Activated CD8-positive, alpha-beta memory T cell treated with anti-CD3 and anti-CD28 coated beads, Interleukin-2, amount 50 U/mL, for 48 hours (primary cell): ENCODE data around the gene BBOX1.

Experiments used
- DNase-seq: peaks from one replicate; pipeline ENCODE4 v3.0.0-alpha.2; 2020

The BBOX1 gene

DNA sequence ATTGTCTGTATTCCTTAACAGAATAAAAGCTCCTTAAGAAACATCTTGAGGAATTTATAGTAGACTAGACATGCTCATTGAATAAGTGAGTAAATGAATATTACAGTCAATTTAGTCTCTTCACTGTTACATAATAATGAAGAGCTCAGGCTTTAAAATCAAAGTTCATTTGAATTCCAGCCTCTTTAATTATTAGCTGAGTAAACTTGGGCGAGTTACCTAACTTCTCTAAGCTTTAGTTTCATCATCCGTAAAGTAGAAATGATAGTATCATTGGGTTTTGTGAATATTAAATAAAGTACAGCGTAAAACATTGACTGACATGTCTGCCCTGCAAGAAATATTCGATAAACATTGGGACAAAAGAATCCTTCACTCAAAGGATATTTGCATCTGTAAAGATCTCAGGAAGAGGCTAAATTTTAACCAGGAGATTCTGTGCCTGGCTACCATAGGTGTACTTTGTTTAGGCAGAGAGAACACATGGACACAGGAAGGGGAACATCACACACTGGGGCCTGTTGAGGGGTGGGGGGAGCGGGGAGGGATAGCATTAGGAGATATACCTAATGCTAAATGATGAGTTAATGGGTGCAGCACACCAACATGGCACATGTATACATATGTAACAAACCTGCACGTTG lies 15.2 kb upstream of the BBOX1 start:
- DNase-seq, result no peak

DNA sequence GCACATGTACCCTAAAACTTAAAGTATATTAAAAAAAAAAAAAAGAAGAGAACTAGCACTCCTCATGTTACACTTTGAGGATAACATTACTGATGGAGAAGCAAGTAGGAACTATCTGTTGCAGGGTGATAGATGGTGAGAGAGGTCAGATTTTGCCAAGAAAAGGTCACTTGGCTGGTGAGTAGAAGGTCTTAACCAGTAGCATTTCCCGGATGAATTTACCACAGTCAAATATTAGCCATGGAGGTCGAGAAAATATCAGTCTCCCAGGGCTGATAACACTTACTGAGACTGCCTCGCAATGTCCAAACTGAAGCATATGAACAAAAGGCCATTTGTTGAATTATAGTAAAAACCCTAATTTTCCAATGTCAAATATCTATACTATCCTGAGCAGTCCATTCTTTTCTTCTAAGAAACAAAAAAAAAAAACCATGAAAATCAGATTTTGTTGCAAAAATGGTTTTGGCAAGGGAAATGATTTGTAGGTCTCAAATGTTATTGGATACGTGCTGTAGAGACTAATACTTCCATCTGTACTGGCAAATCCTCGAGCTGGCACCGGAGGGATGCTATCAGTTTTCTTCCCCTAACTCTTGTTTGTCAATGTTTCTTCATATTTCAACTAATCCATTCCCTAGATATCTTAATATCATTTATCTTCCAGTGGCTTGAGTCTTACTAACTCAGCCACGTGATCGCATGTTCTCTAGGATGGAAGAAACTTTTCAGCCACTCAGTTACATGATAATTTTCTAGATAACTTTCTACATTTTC lies 14.5 kb upstream of the BBOX1 start:
- no peak for DNase-seq

DNA sequence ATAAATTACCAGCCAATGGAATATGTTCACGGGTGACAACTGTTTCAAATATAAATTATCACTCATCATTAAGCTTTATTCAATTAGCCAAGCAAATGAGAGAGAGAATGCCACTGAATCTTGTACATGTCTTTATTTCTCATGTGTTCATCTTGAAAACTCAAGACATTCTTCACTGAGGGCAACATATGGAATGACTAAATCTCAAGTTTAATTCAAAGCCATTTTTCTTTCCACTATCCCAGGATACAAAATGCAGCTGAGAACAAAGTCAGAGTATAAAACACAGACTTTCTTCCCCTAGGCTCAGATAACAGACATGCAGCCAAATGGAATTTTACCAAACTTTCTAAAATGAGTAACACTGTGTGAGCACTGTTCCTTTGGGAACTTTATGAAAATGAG lies 12.1 kb upstream of the BBOX1 start:
- no peak for DNase-seq

DNA sequence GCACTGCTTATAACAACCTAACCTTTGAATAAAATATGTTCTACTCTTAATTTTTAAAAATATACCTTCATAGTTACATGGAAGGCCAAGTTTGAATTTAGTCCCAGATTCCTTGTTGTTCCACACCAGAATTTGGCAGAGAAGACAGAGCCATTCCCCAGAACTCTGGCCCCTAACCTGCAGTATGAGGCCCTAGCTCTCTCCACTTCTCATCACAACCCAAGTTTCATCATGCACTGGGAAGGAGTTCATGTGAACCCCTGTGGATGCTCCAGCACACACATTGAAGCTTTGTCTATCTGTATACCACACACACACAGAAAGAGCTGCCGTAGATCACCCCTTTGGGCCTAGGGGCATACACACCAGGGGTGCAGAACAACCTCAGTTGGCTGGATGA lies 10.6 kb upstream of the BBOX1 start:
- no peak for DNase-seq

DNA sequence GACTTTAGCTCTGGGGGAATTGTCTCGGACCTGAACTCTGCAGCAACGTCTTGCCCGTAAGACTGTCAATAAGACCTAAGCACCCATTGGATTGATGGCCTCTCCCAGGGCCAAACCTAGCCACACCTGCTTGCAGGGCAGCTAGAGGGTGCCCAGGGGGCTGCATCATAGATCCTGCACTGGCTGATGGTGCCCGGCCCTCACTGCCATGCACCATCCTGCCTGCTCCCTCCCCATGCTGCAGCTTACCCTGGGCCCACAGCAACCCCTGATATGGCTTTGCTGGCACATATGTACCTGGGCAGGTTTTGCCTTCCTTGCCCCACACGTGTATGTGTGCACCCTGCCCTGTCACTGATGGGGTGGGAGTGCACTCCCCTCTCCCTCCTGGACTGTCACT lies 8.9 kb upstream of the BBOX1 start:
- no peak for DNase-seq

DNA sequence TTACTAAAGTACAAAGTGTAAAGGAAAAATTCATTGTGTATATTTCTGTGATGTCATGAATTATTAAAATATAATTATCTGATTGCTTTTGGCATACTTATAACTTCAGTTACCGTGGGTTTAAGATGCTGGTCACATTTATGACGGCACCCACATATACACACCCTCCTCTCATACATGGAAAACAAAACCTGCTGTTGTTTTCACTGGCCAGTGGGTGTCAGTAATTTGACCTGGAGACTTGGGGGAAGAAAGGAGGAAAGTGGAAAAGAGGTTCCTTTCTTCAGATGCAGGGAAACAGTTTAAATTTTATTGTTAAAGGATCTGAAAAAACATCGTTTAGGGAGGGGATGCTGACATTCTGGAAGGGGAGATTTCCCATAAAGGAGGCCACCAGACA lies 742 bp upstream of the BBOX1 start:
- no peak for DNase-seq

DNA sequence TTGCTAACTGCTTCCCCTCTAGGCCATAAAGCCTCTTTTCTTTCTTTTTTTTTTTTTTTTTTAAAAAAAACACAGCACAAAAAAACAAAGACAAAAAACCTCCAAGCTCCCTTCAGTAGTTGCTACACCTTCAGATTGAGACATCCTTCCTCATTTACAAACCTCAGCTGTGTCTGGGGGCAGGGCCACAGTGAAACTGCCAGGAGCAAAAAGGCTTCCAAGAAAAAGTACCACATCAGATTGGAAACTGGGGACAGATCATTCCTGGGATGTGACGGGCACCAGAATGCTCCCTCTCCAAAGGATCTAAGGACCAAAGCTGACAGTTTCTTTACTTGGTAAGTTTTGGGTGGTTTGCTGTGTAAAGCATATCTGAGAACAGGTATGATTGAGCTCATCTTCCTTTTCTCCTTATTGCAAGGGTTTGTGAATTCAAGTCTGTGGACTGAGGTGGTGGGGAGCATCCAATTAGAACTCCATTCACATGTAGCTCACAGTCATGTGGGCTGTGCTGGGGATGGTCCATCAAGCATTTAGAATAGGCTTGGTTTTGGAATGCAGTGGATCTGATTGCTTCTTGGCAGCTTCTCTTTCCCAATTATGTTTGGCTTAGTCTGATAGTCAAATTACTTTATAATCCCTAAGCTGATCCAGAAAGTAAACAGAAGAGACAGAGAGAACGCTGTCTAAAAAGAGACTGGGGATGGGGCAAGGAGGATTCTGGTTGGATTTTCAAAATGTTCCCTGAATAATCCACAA lies 705 bp downstream of the BBOX1 start:
- no peak for DNase-seq

DNA sequence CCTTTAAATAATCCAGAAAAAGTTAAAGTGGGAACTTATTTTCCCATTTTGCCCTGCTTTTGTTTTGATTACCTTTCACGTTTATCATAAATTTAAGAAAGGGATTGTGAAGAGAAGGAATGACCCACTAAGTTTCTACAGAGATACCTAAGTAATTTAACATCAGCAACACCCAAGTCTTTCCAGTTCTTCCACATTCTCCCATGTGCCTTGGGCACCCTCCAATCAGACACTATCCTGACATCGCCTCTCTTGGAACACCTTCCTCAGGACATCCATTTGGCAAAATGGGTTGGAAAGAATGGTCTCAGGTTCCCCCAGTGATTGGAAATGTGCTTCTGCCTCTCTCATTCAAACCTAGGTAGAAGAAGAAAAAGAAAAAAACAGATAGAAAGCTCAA lies 6.3 kb downstream of the BBOX1 start:
- DNase-seq, result no peak

DNA sequence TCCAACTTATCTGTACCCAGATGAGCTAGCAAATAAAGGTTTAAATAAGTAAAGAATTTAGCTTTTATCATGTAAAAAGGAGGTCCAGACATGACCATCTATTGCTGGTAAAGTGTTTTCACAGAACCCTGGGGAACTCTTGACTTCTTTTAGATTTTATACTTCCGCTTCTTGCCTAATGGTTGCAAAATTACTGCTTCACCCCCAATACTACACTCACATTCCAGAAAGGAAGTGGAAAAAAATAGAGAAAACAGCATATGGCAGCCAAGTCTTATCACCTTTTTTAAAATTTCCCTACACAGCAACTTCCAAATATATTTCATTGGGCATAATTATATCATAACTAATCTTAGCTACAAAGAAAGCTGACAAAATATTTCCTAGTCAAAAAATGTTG lies 12.1 kb downstream of the BBOX1 start:
- no peak for DNase-seq

DNA sequence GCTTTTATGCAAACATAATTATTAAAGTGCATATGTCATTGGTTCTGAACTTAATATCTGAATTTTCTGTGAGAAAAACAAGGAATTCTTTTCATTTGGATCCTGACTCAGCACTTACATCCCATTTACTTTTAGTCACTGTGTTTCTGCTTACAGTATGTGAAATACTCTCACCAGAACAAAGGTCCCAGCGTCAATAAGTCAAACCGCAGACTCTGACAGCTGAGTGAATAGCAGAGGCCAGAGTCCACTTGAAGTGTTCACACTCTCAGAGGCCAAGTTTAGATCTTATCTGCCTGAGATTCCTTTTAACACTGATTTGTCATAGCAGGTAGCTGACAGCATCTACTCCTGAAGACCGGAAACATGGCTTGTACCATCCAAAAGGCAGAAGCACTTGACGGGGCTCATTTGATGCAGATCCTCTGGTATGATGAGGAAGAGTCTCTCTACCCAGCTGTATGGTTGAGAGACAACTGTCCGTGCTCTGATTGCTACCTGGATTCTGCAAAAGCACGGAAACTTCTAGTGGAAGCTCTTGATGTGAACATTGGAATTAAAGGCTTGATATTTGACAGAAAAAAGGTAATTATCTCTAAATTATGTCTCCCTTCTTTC lies 14.6 kb downstream of the BBOX1 start:
- no peak for DNase-seq

DNA sequence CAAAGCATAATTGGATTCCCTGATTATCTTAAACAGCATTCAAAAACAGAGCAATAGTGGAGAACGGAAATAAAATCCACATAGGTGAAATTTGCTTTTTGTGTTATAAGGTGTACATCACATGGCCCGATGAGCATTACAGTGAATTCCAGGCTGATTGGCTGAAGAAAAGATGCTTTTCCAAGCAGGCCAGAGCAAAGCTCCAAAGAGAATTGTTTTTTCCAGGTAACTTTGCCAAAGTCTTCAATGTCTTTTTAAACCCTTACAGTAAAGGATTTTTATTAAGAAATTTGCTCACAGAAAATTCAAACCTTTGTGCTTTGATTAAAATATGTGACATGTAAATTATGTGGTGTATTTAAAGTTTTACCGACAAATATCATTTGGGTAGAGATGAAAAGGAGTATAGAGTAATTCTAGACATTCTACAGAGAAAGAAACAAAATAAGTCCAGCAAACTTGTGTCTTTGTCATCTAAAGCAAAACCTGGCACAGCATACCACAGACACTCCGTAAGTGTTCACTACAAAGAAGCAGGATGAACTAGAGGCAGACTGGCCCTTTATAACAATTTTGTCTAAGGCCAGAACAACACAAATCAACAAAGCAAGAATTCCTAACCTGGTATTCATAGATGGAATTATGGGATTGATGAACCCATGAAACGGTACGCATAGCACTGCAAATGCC lies 16.6 kb downstream of the BBOX1 start:
- DNase-seq, result no peak

DNA sequence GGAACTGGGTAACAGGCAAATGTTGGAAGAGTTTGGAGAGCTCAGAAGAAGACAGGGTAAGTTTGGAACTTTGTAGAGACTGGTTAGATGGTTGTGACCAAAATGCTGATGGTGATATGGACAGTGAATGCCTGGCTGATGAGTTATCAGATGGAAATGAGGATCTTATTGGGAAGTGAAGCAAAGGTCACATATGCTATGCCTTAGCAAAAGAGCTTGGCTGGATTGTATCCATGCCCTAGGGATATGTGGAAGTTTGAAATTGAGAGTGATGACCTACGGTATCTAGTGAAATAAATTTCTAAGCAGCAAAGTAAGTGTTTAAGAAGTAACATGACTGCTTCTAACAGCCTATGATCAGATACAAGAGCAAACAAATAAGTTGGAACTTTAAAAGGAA lies 17.8 kb downstream of the BBOX1 start:
- no peak for DNase-seq

DNA sequence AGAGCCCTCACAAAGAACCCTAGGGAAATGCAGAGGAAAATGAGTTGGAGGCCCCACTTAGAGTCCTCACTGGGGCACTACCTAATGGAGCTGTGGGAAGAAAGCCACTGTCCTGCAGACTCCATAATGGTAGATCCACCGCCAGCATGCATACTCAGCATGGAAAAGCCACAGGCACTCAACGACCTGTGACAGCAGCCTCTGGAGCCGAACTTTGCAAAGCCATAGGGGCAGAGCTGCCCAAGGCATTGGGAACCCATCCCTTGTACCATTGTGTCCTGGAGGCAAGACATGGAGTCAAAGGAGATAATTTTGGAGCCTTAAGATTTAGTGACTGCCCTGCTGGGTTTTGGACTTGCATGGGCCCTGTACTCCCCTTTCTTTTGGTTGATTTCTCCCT lies 18.8 kb downstream of the BBOX1 start:
- DNase-seq, result no peak

DNA sequence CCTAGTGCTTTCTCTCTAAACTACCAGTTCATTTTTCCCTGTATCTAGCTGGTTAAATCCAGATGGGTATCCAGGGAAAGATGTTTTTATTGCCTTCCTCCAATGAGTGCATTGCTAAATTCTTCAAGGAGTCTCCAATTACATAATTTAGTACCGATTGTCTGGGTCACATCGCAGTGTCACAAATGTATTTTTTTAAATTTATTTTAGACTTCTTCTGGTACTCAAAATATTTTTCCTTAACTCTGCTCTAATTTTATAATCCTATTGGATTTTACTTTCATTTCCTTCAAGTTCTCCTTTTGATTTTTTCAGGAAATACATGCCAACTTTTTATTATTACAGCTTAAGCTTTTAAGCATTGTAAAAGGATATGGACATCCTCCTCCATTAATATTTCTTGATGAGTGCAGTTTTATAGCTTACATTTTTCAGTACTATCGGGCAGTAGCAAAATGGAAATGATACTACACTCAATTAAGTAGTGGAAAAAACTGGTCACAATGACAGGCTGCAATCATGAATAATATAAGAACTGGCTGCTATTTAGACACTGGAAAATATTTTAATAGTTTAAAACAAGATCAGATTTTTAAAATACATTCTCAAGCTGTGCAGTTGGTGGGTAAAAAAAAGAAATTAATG lies 20.3 kb downstream of the BBOX1 start:
- no peak for DNase-seq

DNA sequence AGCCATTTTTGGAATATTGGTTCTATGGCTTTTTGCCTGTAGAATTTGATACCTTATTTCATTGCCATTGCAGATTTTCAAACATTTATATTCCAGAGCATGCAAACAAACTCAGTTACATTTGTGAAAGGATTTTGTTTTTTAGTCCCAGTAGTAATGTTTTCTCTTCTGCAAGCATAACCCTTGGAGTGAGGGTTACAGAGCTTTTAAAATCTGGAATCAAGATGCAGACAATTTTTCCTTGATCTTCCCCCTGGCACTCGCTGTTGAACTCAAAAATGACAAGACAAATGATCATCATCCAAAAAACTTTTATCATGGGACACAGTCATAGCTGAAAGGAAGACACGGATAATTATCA lies 20.8 kb downstream of the BBOX1 start:
- no peak for DNase-seq

DNA sequence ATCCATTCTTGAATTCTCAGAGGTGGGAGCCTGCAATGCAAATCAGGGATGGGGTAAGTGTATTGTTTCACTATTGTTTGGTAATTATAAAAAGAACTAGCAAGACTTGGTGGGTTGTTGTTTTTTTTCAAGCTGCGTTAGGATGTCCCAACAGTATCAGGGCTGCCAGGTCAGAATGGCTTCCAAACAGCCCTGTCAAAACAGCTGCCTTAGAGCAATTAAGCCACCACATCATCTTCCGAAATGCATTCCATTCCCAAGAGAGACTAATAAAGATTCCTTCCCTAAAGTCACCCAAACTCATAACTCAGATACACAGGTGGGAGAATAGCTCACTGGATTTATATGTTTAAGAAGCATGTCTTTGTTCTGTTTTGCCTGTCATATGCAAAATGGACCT lies 23.5 kb downstream of the BBOX1 start:
- DNase-seq, result no peak

DNA sequence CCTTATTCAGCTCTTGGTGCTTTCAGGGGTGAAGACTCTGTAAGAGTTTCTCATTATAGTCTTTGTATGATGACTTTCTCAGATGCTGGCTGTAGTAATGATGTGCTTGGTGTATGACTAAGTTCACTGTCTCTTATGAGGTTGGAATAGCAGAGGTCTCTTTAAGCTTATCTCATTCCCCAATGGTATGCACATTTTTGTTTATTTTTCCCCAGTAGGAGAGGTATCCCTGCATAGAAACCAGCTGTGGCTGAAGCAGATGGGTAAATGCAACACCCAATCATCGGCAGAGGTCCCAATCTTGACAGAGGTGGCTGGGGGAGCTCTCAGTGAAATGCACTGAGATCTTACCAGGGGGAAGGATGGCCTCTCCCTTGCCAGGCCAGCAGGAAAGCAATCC lies 34.6 kb downstream of the BBOX1 start:
- no peak for DNase-seq

DNA sequence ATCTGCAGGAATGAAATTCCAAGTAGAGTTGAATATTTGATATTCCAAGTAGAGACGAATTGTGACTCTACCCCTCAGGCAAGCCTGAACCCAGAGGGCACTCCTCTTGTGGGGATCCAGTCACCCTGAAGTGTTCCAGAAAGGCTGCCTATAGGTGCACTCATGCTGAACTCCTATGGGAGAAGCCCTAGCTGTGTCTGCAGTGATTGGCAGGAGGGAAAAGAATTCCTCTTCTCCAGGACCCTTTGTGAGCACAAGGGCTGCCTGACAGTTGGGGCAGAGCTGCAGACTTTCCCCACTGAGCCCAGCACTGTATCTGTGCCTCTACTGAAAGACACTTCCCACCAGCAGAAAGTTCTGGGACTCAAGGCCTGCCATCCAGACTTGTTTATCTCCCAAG lies 35.0 kb downstream of the BBOX1 start:
- no peak for DNase-seq

DNA sequence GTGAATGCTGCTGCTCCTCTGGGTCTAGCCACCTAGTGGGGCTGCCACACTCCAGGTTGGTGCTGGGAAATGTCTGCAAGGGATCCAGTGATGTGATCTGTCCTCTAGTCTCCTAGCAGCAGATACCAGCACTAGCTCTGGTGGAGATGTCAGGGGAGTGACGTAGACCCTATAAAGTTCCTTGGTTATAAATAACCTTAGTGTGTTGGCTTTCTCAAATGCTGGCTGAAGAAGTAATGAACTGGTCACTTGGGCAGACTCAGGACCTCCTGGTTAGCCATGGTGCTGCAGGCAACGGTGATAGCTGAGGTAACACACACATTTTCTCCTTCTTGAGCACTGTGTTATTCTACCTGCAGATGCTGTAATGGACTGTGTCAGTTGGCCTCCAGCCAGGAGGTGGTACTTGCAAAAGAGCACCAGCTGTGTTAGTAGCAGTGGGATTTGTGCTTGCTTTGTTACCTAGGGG lies 35.5 kb downstream of the BBOX1 start:
- DNase-seq, result no peak

DNA sequence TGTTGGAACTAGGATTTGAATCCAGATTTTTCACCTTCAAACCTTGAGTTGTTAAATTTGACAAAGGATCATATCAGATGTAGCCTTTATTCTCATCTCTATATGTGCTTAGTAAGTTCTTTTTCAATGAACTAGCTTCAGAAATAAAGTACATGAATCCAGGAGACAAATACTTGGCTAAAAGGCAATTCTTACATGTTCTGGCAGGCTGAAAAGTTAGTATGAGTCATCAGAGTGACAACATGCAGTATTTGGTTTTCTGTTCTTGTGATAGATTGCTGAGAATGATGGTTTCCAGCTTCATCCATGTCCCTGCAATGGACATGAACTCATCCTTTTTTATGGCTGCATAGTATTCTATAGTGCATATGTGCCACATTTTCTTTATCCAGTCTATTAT lies 40.4 kb downstream of the BBOX1 start:
- no peak for DNase-seq

DNA sequence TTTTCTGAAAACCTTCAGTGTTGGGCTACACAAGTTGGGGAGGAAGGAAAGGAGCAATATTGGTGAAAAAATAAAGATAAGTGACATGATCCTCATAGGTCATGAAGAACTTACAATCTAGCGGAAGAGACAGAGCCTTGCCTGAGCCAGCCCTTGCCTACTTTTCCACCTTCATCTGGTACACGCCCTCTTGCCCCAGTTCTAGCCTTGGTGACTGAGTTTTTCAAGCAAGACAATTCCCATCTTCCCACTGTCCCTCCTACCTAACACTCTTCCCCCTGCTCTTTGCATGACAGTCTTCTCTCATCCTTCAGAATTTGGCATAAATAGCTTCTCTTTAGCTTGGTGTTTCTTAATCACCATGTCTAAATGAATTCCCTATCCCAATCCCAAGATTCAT lies 42.6 kb downstream of the BBOX1 start:
- no peak for DNase-seq

DNA sequence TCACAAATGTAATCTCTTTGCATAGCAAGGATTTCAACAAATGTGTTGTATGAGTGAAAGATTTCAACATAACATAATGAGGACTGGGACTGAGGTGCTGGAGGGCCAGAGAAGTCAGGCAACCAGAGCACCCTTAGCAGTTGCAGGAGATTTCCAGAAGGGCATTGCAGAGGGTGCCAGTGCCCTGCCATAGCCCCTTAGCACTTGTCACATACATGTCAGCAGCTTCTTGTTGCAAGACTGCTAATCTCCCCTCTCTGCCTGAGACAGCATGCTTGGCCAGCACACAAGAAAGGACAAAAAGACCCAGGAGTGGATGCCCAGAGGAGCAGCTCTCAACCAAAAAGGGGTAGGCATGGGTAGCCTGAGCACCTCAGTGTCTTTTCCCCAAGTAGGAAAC lies 43.2 kb downstream of the BBOX1 start:
- DNase-seq, result no peak

DNA sequence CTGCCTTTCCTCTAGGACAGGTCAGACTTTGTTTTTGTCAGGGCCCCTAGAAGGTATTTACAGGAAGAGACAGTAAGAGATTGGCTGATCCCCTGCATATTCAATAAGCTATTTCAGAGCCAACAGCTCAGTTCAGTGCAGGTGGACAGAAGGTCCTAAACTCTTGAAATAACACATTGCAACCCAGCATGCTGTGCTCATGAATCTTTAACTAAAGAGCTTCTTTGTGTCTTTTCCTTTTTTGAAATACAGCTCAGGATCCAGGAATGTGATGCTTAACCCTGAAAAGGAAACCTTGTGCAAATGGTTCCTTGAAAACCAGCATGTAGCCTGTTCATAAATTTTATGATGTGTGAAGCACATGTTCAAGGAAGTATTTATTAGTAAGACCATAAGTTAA lies 43.9 kb downstream of the BBOX1 start:
- no peak for DNase-seq
